ENCODE results near the gene LRRC32.

Gene LRRC32

DNA sequence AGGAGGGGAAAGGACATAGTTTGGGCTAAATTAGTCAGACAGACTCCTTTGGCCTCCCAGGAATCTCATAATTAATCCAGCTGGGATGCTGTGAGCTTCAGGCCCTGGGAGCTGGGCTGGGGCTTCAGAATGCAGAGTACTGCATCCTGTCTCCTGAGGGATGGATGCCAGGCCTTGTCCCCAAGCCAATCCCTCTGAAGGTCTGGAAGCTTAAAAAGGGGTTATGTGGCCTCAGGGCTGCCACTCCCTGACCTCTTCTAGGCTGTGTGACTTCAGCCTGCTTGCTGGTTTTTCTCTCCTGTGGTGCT, 6.9 kb upstream of the LRRC32 start:
- no peak for DNase-seq

DNA sequence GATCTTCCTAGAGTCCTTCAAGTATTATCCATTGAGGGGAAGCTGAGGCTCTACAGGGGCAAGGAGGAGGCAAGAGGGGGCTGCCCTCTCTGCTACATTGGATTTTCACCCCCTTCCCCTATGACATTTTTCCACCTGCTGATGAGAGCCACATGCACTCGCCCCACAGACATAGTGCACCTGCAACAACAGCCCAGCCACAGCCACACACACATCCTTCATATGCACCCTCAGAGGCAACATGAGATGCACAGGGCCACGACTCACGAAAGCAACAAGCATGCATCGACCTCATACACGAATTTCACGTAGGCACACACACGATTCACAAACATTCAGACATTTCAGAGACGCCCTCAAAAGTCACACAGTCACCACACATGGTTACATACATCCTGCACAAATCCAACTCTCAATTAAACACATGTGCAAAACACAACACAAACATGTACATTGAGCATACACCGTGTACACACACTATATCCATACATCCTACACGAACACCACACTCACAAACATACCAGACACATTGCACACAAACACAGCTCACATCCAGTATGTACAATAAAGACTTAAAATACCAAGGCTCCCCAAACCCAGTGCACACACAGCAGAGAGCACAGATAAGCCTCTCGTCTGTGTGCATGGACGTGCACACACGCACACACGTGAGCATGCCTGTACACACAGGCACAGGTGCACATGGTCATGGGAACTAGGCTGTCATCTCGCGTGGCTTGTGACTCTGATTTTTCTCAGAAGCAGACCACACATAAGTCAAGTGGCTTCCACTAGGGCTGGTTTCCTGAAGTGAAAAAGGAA, 6.3 kb upstream of the LRRC32 start:
- no peak for DNase-seq

DNA sequence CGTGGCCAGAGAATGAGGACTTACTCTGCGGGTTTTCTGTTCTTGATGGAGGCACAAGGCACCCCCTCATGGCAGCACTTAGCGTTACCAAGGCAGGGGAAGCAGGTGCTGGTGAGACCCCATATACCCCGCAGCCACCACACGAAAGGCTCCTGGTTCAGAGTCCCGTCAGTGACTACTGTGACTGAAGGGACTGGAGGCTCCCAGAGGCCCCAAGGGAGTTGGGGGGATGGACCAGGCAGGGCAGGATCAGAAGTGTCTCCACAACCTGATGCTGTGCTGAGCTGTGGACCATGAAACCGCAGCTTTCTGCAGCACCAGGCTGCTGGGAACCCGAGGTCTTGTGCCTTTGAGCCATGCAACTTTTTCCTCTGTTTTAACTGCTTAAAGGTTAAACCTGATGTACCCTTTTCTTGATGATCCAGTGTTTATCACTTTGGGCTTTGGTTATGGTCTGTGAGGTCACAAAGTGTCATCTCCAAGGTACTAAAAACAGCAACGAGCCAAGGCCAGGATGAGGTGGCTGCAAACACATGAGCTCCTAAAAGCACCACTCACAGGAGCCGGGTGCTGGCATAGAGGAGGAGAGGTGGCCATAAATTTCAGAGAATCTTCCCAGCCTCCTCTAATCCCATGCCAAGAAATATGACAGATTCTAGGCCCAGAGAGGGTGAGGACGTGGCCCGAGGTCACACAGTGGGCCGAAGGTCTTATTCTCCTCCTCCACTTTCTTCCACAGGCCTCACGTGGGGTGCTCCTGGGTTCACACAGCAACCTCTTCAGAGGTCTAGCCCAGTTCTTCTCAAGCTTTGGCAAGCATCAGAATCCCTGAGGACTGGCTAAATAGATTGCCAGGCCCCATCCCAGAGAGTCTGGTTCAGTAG, 4.2 kb upstream of the LRRC32 start:
- no peak for DNase-seq

DNA sequence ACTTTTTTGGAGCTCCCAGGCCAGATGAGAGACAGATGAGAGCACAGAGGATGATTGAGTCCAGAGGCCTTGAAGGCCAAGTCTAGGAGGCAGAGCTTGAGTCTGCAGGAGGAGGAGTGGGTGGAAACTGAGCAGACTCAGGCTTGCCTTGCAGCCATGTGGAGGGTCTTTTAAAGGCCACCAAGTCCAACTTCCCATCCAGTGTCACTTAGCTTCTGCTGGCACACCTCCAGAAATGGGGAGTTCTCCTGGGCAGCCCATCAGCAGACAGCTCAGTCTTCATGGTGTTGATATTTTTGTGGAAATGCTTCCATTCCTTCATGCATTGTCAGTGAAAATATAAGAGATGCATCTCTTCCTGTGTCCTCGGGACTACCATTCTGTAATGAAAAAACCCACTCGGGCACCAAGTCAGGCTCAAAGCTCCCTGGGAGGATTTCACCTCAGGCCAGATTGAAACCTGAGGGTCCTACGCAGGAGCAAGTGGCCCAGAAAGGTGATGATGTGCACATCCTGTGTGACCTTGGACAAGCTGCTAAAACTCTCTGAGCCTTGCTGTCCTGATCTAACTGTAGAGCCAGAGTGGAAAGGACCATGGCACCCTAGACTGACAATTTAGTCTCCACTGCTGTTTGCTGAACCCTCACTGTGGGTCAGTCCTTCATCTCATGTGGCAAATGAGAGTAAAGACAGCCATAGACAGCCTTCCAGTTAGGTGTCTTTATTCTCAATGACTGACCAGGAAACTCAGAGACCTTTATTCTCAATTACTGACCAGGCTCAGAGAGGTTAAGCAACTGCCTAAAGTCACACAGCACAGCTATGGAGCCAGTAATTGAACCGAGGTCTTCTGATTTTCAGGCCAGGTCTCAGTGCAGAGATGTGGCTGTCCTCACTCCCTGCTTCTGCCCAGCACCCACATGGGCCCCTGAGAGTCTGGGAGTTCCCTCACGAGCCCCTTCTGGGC, 2.9 kb upstream of the LRRC32 start:
- no peak for DNase-seq

DNA sequence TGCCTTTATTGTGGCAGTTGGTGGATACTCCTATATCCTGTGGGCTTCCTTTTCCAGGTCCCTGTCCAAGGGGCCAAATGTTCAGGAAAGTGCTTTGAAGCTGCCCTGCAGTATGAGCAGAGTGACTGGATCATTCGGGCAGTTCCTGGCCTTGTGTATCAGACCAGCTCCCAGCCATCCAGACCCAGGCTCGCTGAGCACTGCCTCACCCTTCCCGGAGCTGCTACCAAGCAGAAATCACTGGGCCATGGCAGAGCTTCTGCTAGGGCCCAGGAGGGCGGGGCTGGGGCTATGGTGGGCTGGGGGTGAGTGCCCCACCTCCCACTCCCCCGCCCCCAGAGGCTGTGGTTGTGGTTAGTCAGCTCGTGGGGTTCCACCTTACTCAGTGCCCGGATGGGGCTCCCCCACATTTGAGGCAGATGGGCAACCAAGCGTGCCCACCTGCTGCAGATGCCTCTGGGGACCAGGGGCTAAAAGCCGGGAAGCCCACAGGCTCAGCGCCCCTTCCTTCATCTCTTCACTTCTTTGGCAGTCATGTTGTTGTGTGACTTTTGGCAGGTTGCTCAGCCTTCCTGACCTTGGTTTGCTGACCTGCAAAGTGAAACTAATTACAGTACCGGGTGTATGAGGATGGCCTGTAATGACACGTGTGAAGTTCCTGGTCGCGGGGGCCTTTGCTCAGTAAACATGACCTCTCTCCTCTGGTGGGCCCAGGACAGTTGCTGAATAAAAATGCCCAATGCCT, 2.1 kb upstream of the LRRC32 start:
- peak; percentile 54 for DNase-seq

DNA sequence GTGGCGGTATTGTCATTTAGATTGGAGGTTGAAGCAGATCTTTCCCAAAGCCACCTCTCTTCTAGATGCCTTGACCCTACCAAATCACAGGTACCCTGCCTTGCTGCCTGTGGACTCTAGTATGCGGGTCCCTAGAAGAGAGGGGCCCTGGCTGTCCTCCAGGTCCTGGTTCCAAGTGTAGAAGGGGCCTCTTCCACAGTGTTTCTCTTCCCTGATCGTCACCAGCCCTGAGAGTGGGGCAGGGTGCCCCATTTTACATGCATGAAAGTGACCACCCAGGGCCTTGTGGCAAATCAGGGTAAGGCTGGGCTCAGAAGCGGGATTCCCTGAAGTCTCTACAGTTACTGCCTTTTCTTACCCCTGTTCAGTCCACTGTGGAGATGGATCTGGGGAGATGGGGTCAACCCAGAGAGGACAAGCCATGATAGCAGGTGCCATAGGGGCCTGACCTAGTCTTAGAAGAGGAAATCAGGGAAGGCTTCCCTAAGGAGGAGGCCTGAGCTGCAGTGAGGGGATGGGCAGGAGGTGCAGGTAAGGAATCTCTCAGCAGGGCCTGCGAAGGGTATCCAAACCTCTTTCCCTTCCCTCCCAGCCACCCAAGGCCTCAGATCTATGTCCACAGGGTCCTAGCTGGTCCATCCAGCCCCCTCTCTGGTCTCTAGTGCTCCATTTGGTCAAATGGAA, 1.2 kb upstream of the LRRC32 start:
- DNase-seq = no peak

DNA sequence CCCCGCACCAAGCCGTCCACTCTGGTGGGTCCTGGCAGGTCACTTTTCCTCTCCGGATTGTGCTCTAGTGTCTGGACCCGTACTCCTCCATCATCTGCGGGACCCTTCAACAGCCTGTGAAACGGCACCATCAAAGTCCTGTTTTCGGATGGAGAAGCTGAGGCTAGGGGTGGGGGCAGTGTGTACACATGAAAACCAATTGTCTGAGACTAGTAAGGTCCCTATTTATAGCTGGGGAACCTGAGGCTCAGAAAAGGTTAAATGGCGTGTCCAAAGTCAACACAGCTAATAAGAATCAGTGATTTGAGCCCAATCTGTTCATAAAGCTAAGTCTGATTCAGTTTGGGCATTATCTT, 668 bp upstream of the LRRC32 start:
- DNase-seq = no peak

DNA sequence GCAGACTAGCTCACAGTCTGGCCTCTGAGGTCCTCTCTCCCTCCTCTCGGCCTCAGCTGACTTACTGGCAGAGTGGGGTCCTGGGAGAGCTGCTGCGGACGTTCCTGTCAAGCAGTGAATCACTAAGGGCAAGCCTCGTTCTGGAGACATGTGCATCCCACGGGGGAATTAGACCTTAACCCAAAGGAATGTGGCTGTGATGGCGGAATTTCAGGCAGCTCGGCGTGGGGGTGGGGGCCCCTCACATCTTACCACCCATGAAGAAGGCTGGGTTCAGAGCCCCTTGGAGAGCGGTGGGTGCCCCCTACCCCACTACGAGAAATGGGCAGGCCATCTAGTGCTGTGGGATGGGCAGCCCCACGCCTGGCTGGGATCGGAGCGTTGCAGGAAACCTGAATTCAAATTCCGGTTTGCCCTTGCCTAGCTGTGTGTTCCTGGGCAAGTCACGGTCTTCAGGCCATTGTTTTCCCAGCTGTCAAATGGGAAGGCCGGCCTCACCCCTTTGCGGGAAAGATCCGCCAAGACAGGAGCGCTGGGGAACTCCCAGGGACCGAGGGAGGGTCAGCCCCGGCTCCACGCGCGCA, 554 bp downstream of the LRRC32 start:
- DNase-seq = no peak

DNA sequence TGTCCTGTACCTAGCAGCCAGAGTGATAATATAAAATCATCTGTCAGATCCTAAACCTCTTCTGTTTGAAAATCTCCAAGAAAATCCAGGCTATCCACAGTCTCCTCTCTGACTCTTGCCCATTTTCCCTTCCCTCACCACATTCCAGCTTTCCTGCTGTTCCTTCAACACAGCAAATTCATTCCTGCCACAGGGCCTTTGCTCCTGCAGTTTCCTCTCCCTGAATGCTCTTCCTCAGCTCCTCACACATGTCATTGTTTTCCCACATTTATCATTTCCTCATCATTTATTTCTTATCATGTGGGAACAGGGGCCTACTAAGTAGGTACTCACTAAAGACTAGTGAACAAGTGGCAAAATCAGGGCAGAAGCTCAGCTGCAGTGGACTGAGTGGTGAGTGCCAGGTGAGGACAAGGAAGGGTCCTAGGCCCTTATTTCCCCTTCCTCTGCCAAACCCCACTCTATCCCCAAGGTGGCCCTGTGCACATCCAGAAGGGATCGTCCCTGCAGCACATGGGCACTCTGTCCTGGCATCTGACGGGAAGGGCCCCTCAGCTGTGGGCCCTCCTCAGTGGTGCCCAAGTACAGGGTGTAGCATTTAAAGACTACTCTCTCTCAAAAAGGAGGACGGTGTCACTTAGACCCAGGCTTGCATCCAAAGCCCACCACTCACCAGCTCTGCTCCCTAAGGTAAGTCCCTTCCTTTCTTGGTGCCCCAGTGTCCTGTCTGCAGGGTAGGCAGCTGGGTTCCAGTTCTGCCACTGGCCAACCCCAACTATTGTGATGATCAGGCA, 2.0 kb downstream of the LRRC32 start:
- DNase-seq = no peak

DNA sequence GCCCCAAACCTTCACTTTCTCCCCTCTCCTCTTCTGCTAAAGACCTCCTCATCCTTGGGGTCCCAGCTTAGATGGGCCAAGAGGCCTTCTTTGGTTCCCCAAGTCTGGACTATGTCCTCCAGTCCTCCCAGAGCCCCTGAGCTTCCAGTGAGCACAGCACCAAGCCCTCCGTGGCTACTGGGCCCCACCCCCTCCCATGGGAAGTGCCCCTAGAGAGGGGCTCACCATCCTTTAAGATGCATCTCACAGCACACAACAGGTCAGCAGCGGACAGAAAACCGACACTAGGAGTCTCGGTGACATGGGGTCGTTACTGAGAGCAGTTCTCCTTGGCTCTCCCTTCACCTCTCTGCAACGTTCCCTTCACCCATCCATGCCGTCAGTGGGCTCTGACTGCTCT, 2.7 kb downstream of the LRRC32 start:
- no peak for DNase-seq

DNA sequence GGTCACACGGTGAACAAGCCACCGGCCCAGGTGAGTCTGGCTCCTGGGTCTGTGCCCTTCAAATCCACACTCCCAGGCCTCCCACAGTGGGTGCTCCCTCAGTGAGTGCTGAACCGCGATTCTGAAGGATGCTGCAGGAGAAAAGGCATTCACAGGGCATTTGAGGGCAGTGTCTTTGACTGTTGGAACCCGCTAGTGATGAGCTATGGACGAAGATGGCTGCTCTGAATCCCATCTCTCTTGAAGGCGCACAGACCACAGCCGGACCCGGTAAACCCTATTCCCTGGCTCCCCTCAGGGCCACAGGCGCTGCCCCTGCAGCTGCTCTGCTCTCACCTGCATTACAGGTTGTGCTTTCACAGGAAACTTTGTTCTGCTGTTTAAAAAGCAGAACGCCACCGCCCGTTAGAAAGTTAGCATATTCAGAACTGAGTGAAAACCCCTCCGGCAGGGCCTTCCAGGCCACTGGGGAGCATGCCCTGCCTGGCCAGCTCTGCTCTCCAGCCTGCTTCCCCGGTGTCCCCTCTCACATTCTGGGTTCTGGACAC, 3.2 kb downstream of the LRRC32 start:
- DNase-seq = no peak

DNA sequence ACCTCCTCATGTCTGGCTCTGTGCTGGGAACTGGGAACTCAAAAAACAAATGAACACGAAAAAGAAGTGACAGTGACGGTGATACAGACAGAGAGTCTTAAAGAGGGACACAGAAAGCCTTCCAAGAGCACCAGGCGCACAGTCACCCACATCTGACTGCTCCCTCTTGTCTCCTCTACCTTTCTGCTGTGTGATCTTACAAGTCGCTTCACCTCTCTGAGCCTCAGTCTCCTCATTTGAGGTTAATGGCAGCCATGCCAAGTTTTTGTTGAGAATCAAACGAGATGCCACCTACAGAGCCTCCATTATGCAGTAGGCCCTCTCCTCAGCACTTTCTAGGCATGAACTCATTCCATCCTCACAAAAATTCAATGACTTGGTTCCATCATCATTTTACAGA, 3.7 kb downstream of the LRRC32 start:
- DNase-seq = no peak

DNA sequence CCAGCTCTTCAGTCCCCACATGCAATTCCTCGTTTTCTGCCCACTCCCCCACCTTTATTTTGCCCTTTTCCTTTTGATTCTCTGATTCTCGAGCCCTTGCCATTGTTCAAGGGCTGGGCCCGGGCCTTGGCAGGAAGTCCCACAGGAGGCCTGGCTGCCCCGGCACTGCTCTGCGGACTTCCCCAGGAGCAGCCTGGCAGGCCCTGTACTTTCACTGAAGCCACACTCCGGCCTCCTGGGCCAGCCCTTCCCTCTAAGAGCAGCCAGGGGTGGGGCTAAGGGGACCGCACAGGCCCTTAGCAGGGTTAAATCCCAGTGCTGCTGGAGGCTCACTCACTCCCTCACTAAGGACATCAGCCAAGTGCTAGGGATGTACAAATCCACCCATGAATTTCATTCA, 4.1 kb downstream of the LRRC32 start:
- no peak for DNase-seq

DNA sequence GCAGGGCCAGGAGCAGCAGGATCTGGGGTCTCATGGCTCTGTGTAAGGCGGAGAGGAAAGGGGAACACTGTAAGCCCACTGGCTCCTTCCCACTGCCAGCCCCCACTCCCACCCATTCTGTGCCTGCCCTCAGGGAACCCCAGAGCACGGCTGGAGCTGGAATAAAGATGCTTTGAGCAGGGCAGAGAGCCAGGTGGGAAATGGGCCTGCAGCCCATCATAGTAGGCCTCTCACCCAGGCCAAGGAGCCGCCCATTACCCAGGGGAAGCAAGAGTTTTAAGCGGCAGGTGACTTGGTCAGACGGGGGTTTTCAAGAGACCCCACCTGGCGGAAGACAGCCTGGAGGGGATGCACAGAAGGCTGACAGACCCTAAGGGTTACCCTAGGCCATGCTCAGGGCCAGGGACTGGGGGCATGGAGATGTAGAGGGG, 4.6 kb downstream of the LRRC32 start:
- no peak for DNase-seq

DNA sequence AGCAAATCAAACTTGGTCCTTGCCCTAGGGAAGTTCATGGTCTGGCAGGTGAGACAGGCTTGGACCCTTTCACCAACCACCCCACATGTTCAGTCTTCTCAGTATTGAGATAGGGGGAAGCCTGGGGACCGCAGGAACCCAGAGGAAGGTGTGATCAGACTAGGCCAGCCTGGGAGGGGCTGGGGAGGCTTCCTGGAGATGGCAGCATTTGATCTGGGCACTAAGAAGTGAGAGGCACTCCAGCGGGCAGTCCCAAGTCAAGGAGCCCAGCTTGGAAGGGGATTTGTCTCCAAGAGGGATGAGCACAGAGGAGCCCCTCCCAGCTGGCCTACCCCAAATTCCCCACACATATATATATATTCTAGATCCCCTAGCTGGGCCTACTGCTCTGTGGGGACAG, 5.4 kb downstream of the LRRC32 start:
- no peak for DNase-seq

DNA sequence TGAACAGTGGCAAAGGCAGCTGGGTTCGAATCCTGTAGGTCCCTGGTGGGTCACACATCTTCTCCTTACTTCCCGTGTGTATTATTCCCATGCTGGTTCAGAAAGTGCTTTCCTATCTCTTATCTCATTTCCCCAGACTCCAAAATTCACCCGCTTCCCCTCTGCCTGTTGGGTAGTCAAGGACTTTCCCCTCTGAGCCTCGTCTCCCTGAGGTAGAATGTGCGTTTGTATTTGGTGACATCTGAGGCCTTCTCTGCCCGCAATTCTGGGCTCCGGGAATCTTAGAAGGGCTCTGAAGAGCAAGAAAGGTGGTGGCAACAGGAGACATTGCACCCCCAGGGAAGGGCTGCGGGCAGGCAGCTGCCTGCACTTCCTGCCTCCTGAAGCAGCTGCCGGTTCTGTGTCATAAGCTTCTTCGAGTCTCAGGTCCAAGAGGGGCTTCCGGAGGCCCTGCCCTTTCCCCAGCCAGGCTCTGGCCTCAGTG, 5.9 kb downstream of the LRRC32 start:
- DNase-seq = peak; percentile 23

DNA sequence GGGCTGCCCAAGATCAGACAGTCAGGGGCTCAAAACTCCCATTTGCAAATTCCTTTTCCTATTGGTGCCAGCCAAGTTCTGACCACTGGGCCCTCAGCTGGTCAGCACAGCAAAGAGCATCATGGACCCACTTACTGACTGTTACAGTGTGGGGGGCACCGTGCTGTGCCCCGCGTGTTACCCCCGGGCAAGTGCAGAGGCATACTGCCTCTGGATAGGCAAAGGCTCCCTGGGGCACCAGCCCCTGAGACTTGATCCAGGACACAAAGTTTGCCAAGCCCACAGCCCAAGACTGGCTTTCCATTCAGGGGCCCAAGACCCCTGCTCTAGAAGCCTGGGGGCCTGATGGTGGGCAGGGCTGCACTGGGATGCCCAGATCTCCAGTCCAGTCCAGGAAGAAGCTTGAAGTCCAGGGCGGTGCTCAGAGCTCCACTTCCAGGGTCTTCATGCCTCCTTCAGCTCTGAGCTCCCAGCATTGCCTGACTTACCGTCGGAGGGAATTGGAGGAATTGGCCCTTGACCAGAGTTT, 6.6 kb downstream of the LRRC32 start:
- no peak for DNase-seq

DNA sequence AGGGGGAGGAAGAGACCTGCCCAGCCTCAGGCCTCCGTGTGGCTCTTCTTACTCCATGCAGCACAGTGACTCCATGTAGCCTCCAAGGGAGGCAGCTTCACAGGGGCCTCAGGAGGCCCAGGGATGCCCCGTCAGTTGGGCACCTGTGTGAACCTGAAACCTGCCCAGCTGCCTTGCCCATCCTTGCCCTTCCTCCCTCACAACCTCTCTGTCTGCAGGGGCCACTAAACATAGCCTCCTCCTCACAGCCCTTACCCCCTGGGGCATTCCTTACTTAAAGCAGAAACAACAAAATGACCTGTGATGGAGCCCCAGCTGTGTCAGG, 7.1 kb downstream of the LRRC32 start:
- DNase-seq = no peak

DNA sequence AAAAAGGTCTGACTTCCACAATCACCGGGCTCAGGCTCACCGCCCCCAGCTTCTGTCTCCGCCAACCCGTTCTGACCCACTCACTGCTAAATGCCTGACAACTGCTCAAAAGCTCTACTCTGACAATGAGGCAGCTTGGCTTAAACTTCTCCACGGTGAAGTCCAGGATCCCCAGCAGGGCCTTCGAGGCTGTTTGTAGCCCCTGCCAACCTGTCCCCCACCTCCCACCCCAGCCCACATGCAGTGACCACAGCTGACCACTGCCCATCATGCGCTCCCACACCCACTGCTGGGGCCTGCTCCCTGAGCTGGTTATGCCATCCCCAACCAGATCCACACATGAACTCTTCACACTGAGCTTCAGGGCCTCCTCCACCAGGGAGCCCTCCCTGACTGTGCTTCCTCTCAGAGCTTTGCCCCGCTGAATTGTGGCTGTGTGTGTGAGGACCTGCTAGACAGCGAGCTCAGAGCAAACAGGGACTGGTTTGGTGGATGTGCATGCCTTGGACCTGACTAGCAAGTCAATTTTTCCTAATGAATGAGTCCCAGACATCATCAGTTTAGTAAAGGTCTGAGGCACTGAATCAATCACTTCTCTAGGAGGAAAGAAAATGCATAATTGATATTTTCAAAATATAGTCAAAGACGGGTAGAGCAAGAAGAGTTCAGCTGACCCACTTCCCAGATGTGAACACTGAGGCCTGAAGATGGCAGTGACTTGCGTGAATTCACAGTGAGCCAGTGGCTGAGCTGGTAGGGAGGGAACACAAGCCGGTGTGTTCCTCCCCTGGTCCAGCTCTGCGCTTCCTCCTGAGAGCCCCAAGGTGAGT, 7.7 kb downstream of the LRRC32 start:
- no peak for DNase-seq

Measured in CD4-positive, alpha-beta T cell treated with Interleukin-12 subunit alpha and Interleukin-12 subunit beta, for 1 hour (primary cell).